Neural progenitor cell (in vitro differentiated cells): ENCODE data around the gene MCCC2.

Experiments used
- CTCF ChIP-seq: fragments of 200-600 bp; sonication (generic); IDR thresholded peaks from 2 replicates; pipeline ENCODE4 v1.5.1; 2017; ENCODE audit warnings: antibody characterized with exemption, mild to moderate bottlenecking
- EZH2 ChIP-seq: fragments of 200-600 bp; sonication (generic); IDR thresholded peaks from 2 replicates; pipeline ENCODE4 v1.6.1; 2017; ENCODE audit warnings: antibody characterized with exemption, mild to moderate bottlenecking, moderate library complexity
- EZH2phosphoT487 ChIP-seq: fragments of 200-600 bp; sonication (generic); IDR thresholded peaks from 2 replicates; pipeline ENCODE4 v1.6.1; 2017; ENCODE audit warnings: antibody characterized with exemption

DNA sequence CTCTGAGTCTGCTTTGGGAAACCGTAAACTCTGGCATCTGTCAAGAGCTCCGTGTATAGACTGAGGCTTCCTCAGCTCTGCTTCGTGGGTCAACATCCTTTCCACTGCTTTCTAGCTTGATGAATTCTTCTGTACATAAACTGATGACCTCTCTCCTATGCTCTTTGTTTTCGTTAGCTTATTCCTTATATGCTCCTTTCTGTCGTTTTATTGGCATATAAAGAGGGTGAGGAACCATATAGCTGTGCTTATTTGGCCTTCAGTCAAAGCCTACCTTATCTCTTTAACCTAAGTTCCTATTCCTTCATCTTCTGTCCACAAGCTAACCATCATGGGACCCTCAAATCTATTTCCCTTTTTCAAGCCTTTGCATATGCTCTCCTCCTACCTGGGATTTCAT is 92.6 kb downstream of the MCCC2 start:
- TF ChIP-seq CTCF (no peak), EZH2phosphoT487 (no peak), EZH2 (no peak)
